ENCODE data around the gene STRN3. TPM values are rescaled to one million over a fixed set of nuclear protein-coding genes. Genes with fewer than 3 reads are reported as not detected.
"Not testable (repeated sequence)": the region's sequence is repeated elsewhere in the genome, so short reads cannot be mapped to it uniquely, and the experiment has no call there.

STRN3 gene
- total RNA-seq, 1 donor from 2014 or later = 48.9 TPM

DNA sequence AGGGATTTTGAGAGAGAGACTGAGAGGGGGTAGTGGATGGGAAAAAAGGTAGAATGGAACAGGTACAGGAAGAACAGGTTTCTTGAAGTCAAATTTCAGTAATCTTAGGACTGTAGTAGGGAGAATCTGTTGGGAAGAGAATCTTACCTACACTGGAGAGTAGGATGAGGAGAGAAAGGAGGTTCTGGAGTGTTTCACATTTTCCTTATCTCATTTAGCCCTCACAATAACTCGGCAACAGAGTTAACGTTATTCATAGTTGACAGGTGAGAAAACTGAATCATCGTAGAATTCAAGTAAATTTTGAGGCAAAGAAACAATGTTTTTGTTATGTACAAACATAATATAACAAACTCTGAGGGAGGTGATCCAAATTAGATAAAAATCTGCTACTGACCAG lies 17.2 kb upstream of the STRN3 start:
- TF ChIP-seq POLR2AphosphoS5 (IDR thresholded peaks at IDR 0.05; ENCODE audit: insufficient read depth in 1 of 2, low read depth in 1 of 2) (no peak), POLR2A (IDR thresholded peaks at IDR 0.05) (no peak)
- TF ChIP-seq, protein P1, sequence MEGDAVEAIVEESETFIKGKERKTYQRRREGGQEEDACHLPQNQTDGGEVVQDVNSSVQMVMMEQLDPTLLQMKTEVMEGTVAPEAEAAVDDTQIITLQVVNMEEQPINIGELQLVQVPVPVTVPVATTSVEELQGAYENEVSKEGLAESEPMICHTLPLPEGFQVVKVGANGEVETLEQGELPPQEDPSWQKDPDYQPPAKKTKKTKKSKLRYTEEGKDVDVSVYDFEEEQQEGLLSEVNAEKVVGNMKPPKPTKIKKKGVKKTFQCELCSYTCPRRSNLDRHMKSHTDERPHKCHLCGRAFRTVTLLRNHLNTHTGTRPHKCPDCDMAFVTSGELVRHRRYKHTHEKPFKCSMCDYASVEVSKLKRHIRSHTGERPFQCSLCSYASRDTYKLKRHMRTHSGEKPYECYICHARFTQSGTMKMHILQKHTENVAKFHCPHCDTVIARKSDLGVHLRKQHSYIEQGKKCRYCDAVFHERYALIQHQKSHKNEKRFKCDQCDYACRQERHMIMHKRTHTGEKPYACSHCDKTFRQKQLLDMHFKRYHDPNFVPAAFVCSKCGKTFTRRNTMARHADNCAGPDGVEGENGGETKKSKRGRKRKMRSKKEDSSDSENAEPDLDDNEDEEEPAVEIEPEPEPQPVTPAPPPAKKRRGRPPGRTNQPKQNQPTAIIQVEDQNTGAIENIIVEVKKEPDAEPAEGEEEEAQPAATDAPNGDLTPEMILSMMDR (IDR thresholded peaks at IDR 0.05) = no peak
- no peak overlapping the region for H3K4me3 ChIP-seq
- H3K4me1 ChIP-seq = peaks cover 2% of the 10 kb centered on the region
- no peak for DNase-seq (ENCODE audit: extremely low spot score in 2 of 2)
- H3K27me3 ChIP-seq = no peaks in the 10 kb centered on the region
- H3K27ac ChIP-seq = no peak overlapping the region
- H3K9me3 ChIP-seq = no peaks in the 10 kb centered on the region
- intact Hi-C loops (cut with DNase I) = no loop called here
- H3K36me3 ChIP-seq = no peaks in the 10 kb centered on the region

DNA sequence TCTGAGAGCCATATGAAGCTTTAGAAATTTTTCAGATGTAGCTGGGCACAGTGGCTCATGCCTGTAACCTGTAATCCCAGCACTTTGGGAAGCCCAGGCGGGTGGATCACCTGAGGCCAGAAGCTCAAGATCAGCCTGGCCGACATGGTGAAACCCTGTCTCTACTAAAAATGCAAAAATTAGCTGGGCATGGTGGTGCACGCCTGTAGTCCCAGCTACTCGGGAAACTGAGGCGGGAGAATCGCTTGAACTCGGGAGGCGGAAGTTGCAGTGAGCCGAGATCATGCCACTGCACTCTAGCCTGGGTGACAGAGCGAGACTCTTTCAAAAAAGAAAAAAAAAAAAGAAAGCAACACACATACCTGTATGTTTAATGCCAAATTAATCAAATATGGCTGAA lies 16.7 kb upstream of the STRN3 start:
- DNase-seq (ENCODE audit: extremely low spot score in 2 of 2); H3K4me3 ChIP-seq; H3K36me3 ChIP-seq; H3K9me3 ChIP-seq; H3K4me1 ChIP-seq; intact Hi-C loops (cut with DNase I); H3K27ac ChIP-seq; H3K27me3 ChIP-seq: not testable (repeated sequence)

DNA sequence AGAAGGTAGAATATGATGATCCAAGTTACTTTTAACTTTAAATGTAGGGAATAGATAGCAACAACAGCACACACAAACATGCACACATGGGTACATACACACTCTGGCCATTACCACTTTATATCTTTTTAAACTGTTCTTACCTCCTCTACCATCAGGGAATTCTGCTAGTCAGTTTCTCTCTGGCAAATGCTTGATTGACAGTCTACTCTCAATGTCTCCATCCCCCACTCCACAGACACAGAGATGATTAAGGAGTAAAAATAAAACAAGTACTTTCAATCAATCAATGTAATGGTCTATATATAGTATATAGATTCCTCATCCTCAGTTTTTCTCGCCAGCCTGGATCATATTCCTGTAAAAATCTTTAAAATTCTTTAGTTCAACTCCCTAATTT lies 16.1 kb upstream of the STRN3 start:
- TF ChIP-seq POLR2AphosphoS5 (IDR thresholded peaks at IDR 0.05; ENCODE audit: insufficient read depth in 1 of 2, low read depth in 1 of 2) (no peak), POLR2A (IDR thresholded peaks at IDR 0.05) (no peak)
- TF ChIP-seq, protein P1 (IDR thresholded peaks at IDR 0.05) = no peak
- intact Hi-C loops (cut with DNase I) = no loop called here
- Histone ChIP-seq H3K4me3 (no peak overlapping the region), H3K4me1 (no peaks in the 10 kb centered on the region), H3K27me3 (no peaks in the 10 kb centered on the region), H3K9me3 (no peaks in the 10 kb centered on the region), H3K27ac (no peak overlapping the region), H3K36me3 (no peaks in the 10 kb centered on the region)
- no peak for DNase-seq (ENCODE audit: extremely low spot score in 2 of 2)

DNA sequence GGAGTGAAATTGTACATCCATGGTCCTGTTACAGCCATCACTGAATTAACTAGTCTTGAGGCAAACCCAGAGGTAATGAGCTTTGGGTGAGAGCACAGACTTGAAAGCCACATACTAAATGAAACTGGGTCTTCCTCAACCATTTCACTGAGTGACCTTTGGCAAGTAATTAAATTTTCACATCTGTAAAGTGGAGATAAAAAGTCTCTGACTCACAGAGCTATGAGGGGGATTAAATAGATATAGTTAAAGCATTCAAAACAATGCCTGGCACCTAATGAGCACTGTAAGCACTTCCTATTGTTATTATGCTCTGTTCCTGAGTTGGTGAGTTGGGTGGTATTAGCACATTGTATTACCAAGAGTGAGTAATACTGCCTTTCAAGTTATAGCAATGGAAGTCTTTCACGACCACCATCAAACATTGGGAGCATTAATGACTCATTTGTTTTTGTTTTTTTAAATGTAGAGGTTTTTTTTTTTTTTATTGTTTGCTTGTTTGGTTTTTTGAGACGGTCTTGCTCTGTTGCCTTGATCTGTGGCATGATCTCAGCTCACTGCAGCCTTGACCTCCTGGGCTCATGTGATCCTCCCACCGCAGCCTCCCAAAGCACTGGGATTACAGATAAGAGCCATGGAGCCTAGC lies 12.5 kb upstream of the STRN3 start:
- H3K4me1 ChIP-seq = peaks cover 4% of the 10 kb centered on the region
- no peak overlapping the region for H3K27ac ChIP-seq
- no peaks in the 10 kb centered on the region for H3K36me3 ChIP-seq
- no peak for DNase-seq (ENCODE audit: extremely low spot score in 2 of 2)
- no peak overlapping the region for H3K4me3 ChIP-seq
- intact Hi-C loops (cut with DNase I) = no loop called here
- no peaks in the 10 kb centered on the region for H3K27me3 ChIP-seq
- no peak for TF ChIP-seq POLR2A (IDR thresholded peaks at IDR 0.05)
- no peaks in the 10 kb centered on the region for H3K9me3 ChIP-seq

DNA sequence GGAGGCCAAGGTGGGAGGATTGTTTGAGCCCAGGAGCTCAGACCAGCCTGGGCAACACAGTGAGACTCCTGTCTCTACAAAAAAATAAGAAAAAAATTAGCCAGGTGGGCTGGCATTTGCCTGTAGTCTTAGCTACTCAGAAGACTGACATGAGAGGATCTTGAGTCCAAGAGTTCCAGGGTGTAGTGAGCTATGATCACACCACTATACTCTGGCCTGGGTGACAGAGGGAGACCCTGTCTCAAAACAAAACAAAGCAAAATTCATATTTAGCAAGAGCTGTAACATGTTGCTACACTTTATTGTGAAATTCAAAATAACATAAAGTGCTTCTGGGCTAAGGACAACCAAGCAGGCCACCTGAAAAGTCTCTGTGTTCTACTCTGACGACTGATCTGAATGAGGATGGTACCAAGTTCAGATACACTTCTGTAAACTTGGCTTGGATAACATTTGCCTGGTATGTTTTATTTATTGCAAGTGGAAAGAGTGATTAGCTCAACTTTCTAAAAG lies 11.6 kb upstream of the STRN3 start:
- Histone ChIP-seq H3K36me3 (no peaks in the 10 kb centered on the region), H3K27me3 (no peaks in the 10 kb centered on the region), H3K4me3 (no peak overlapping the region), H3K27ac (no peak overlapping the region), H3K4me1 (peaks cover 9% of the 10 kb centered on the region), H3K9me3 (no peaks in the 10 kb centered on the region)
- no peak for TF ChIP-seq POLR2AphosphoS5 (IDR thresholded peaks at IDR 0.05; ENCODE audit: insufficient read depth in 1 of 2, low read depth in 1 of 2)
- TF ChIP-seq, protein P1 (IDR thresholded peaks at IDR 0.05) = no peak
- no peak for TF ChIP-seq POLR2A (IDR thresholded peaks at IDR 0.05)
- intact Hi-C loops (cut with DNase I) = no loop called here
- no peak for DNase-seq (ENCODE audit: extremely low spot score in 2 of 2)

DNA sequence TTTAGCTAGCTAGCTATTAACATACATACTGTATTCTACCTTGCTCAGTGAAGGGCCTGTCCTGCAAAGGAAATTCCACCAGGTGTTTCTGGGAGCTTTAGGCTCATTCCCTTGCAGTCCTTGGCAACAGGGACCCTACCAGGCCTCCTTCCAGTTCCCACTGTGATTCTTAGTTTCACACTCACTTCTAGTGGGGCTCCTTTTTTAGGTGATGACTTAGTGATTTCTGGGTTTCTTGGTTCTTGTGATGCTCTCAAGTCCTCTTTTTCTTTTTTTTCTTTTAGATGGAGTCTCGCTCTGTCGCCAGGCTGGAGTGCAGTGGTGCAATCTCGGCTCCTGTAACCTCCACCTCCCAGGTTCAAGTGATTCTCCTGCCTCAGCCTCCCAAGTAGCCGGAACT lies 10.4 kb upstream of the STRN3 start:
- no peaks in the 10 kb centered on the region for H3K27me3 ChIP-seq
- TF ChIP-seq POLR2AphosphoS5 (IDR thresholded peaks at IDR 0.05; ENCODE audit: insufficient read depth in 1 of 2, low read depth in 1 of 2) = no peak
- TF ChIP-seq, protein P1 (IDR thresholded peaks at IDR 0.05) = no peak
- no peak for TF ChIP-seq POLR2A (IDR thresholded peaks at IDR 0.05)
- no peak overlapping the region for H3K4me3 ChIP-seq
- peaks cover 9% of the 10 kb centered on the region for H3K4me1 ChIP-seq
- no peaks in the 10 kb centered on the region for H3K9me3 ChIP-seq
- DNase-seq (ENCODE audit: extremely low spot score in 2 of 2) = no peak
- H3K27ac ChIP-seq = no peak overlapping the region
- intact Hi-C loops (cut with DNase I) = no loop called here
- H3K36me3 ChIP-seq = no peaks in the 10 kb centered on the region

Data from vagina (tissue), 2 donors.